ENCODE data around the gene INKA2. TPM values are rescaled to one million over a fixed set of nuclear protein-coding genes. Genes with fewer than 3 reads are reported as not detected.

The INKA2 gene
- polyA plus RNA-seq, 3 donors, result 2.4 to 3.1 (median 2.7) TPM

- DNase-seq, result no peak
Measured at GRCh38 chr1:111735321-111735720, 3.9 kb downstream of the INKA2 start.

GRCh38 chr1:111734856-111735255, 4.3 kb downstream of the INKA2 start:
- DNase-seq, result no peak

GRCh38 chr1:111734426-111734825, 4.8 kb downstream of the INKA2 start:
- no peak for DNase-seq

GRCh38 chr1:111733992-111734341, 5.2 kb downstream of the INKA2 start:
- no peak for DNase-seq

GRCh38 chr1:111733183-111733991, 5.8 kb downstream of the INKA2 start:
- no peak for DNase-seq

GRCh38 chr1:111732718-111733117, 6.5 kb downstream of the INKA2 start:
- DNase-seq, result no peak

- no peak for DNase-seq
Measured at GRCh38 chr1:111731956-111732355, 7.2 kb downstream of the INKA2 start.

GRCh38 chr1:111730706-111731105, 8.5 kb downstream of the INKA2 start:
- no peak for DNase-seq

- DNase-seq, result no peak
Measured at GRCh38 chr1:111729946-111730681, 9.1 kb downstream of the INKA2 start.

GRCh38 chr1:111729271-111729921, 9.8 kb downstream of the INKA2 start:
- DNase-seq, result no peak

- no peak for DNase-seq
Measured at GRCh38 chr1:111727056-111727455, 12.1 kb downstream of the INKA2 start.

- DNase-seq, result peak; percentile 44
Measured at GRCh38 chr1:111725192-111725591, 14.0 kb downstream of the INKA2 start.

GRCh38 chr1:111723871-111724270, 15.3 kb downstream of the INKA2 start:
- DNase-seq, result no peak

- no peak for DNase-seq
Measured at GRCh38 chr1:111723091-111723806, 15.9 kb downstream of the INKA2 start.

GRCh38 chr1:111720977-111721786, 18.0 kb downstream of the INKA2 start:
- DNase-seq, result no peak

- no peak for DNase-seq
Measured at GRCh38 chr1:111720274-111720976, 18.8 kb downstream of the INKA2 start.

GRCh38 chr1:111719674-111720132, 19.5 kb downstream of the INKA2 start:
- DNase-seq, result no peak

- no peak for DNase-seq
Measured at GRCh38 chr1:111719135-111719534, 20.1 kb downstream of the INKA2 start.

GRCh38 chr1:111717450-111717849, 21.7 kb downstream of the INKA2 start:
- DNase-seq, result no peak

- DNase-seq, result no peak
Measured at GRCh38 chr1:111716333-111716732, 22.9 kb downstream of the INKA2 start.

GRCh38 chr1:111709986-111710385, 29.2 kb downstream of the INKA2 start:
- DNase-seq, result no peak

Data from renal pelvis (tissue), 4 donors.